Fibroblast of mammary gland (primary cell): ENCODE measurements around the gene CRPPA.

Source experiments
- DNase-seq: peaks from one replicate; pipeline ENCODE4 v3.0.0-alpha.2; 2010; ENCODE audit warnings: low read depth
- H3K4me3 ChIP-seq: 2 replicates; pipeline ENCODE4 v1.5.1; 2011; ENCODE audit warnings: low read depth, mild to moderate bottlenecking, low read length, moderate library complexity; ENCODE audit not compliant: control insufficient read depth
- CTCF ChIP-seq: conservative IDR thresholded peaks from 2 replicates; pipeline ENCODE4 v1.5.1; 2011; ENCODE audit warnings: low read depth, low read length, inconsistent platforms; ENCODE audit not compliant: control insufficient read depth, insufficient read depth

Gene CRPPA

DNA sequence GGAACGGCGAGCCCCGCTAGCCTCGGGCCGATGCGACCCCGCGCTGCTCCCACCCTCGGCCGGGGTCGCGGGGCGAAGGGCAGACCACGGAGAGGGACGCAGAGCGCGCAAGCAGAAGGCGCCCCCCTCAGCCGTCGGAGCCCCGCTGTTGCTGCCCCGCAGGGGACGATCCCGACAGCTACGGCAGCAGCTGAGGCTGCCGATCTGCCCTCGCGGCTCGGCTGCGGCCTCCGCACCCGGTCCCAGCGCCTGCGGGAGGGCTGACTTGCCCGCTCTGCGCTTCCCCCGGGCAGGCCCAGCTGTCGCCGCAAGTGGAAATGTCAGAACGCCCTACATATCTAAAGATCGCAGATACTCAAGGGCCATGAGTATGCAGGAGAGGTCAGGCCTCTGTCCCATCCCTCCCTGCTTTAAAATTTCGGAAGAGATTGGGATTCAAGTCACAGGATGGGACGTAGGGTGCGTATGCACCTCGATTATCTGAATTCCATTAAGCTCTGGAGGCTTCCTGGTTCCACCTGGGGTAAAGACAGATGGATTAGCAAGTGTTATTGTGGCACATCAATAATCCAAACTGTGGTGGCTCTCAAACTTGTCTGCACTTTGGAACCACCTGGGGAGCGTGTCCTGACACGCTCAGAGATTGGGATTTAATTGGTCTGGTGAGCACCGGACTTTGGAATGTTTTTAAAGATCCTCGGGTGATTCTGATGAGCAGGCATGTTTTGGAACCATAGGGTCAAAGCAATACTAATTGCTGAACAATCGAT lies at the start of gene CRPPA:
TSS of gene CRPPA (minus strand) at position 206 of the 770 bp plus-strand sequence. CDS start 216 bp downstream, outside the sequence.
- TF ChIP-seq CTCF, result no peak
- peak; percentile 32 for DNase-seq
- H3K4me3 ChIP-seq, result peak within 1 kb of the TSS; percentile 60

- no peak for TF ChIP-seq CTCF
- H3K4me3 ChIP-seq, result no peak within 1 kb of the TSS
- DNase-seq, result peak; percentile 8
These were observed 44.4 kb upstream of the CRPPA start, which contains the start of gene SOSTDC1 for GRCh38 chr7:16465469-16466361. TSS of gene SOSTDC1 (minus strand) at chr7:16465738. CDS start at chr7:16465668, 70 bp downstream.

DNA sequence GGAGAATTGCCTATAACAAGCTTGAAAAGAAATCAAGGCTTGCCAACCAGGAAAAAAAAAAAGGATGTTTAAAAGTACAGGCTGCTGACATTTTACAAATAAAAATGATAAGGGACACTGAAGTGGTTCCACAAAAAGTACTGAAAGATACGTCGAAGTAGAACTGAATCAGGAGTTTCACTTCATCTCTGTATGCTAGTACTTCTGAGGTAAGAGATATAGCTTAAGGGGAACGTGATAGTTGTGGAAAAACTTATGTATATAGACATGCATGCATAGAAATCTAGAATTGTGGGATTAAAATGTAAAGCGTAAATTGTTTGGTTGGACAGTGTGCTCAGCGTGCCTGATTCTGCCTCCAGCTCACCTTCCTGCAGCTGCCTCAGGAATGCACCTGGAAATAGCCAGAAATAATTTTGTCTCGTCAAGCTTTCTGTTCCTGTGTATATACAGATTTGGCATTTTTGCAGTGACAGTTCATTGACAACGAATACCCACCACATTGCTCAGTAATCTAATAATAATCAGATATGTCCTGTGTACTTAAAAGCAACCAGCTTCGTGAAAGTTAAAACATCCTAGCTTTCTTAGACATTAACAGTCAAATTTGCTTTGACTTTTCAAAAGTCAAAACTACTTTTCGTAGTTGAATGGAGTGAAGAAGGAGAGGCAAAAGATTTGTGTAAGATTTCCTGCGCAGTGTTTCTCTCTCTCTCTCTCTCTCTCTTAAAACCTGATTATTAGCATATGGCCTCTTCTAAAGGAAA lies 42.8 kb upstream of the CRPPA start:
- TF ChIP-seq CTCF, result no peak
- no peak overlapping the region for H3K4me3 ChIP-seq
- no peak for DNase-seq

- DNase-seq, result no peak
- H3K4me3 ChIP-seq, result no peak overlapping the region
- TF ChIP-seq CTCF, result no peak
These were observed 42.2 kb upstream of the CRPPA start for GRCh38 chr7:16463520-16463919.

DNA sequence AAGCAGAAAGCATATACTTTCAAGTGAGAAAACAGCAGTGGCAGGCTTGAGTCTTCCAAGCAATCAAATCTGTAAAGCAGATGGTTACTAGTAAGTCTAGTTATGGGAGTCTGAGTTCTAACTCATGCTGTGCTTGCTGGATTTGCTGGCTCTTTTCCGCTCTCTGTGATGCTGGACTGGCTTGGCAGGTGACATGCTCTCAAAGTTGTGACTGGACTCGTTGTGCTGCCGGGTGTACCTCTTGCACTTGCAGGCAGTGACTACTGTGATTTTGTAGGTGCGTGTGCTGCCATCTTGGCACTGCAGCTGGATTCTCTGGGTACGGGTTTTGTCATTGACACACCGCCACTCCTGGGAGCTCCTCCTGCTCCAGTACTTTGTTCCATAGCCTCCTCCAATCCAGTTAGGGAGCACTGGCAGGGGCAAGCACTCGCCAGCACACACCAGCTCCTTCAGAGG lies 41.1 kb upstream of the CRPPA start:
- TF ChIP-seq CTCF, result no peak
- H3K4me3 ChIP-seq, result no peak overlapping the region
- DNase-seq, result no peak
